Activated T-cell treated with anti-CD3 and anti-CD28 coated beads, Interleukin-2, amount 50 U/mL, for 4 hours (primary cell): ENCODE measurements around the gene USP3. TPM values are rescaled to one million over a fixed set of nuclear protein-coding genes. Genes with fewer than 3 reads are reported as not detected.

Experiments used
- ATAC-seq, 2 donors: fragments of 200-7000 bp; cut with Tn5 transposase; one replicate each; pipeline ENCODE4 v1.10.0; 2021
- DNase-seq: peaks from one replicate; pipeline ENCODE4 v3.0.0-alpha.2; 2020
- H3K27me3 Mint-ChIP-seq: one replicate; pipeline ENCODE4 v1.8.0; 2021; ENCODE audit warnings: low read depth, mixed read lengths
- H3K36me3 Mint-ChIP-seq: one replicate; pipeline ENCODE4 v1.8.0; 2022; ENCODE audit warnings: mixed read lengths; ENCODE audit not compliant: insufficient read depth
- H3K4me1 Mint-ChIP-seq: one replicate; pipeline ENCODE4 v1.8.0; 2021; ENCODE audit warnings: low read depth, mixed read lengths
- H3K4me3 Mint-ChIP-seq: one replicate; pipeline ENCODE4 v1.8.0; 2021; ENCODE audit warnings: mild to moderate bottlenecking, moderate library complexity, mixed read lengths
- H3K9me3 Mint-ChIP-seq: one replicate; pipeline ENCODE4 v1.8.0; 2021; ENCODE audit warnings: mixed read lengths
- total RNA-seq, 3 donors: library from RNA; stranded (reverse); gene quantifications; one replicate each; pipeline ENCODE4 v1.2.1, GENCODE V29; 2021

Gene USP3
- total RNA-seq, 3 donors from 2014 or later = 34.2 to 40.9 (median 35.5) TPM

DNA sequence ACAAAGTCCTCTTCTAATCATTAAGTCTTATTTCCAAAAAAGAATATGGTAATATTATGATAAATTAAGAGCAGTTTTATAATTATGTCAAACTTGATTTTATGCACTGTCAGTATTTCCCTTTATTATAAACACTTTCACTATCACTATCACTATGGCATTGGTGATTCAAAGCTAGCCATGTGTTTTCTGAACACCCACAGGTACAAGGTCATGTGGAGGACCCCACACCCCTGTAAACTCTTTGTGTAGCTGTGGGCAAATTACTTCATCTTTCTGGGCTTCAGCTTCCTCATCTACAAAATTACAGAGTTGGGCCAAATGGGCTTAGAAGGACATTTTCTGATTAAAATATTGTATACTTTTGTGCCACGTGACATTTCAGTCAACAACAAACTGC is 134.4 kb downstream of the USP3 start:
- no peaks in the 10 kb centered on the region for H3K9me3 Mint-ChIP-seq
- H3K4me3 Mint-ChIP-seq = no peak overlapping the region
- peaks cover 11% of the 10 kb centered on the region for H3K4me1 Mint-ChIP-seq
- ATAC-seq = peak; percentile 72 to 79
- H3K27me3 Mint-ChIP-seq = no peaks in the 10 kb centered on the region
- no peak for DNase-seq
- peaks cover 31% of the 10 kb centered on the region for H3K36me3 Mint-ChIP-seq

DNA sequence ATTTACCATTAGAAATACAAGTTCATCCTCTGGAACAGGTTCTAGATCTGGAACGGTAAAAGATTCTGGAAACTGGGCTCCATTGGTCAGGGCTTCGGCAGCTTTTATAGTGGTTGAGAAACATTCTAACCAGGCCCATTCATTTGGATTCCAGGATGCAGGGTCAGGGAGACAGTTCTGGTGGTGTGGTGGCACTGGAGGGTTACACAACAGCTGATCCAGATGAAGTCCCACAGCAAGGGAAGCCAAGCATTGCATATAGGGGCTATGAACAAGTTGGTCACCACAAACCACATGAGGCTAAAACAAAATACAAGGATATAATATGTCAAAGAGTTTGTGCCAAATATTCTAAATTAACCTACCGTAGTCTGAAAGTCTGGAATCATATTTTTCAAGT is 135.8 kb downstream of the USP3 start:
- H3K4me1 Mint-ChIP-seq = peaks cover 11% of the 10 kb centered on the region
- no peaks in the 10 kb centered on the region for H3K27me3 Mint-ChIP-seq
- H3K9me3 Mint-ChIP-seq = no peaks in the 10 kb centered on the region
- no peak for DNase-seq
- no peak overlapping the region for H3K4me3 Mint-ChIP-seq
- peaks cover 29% of the 10 kb centered on the region for H3K36me3 Mint-ChIP-seq
- ATAC-seq = no peak

Other genes with a start within 250 kb of the USP3 start
- 1 to 10 TPM; 1.9 to 4.2 (median 3.7) TPM for gene APH1B, start 227.0 kb upstream of the USP3 start, total RNA-seq
- under 1 TPM; 0.08 to 0.15 (median 0.14) TPM for gene CA12, start 122.7 kb upstream of the USP3 start, total RNA-seq
- 1 to 10 TPM in 1 of 3 donors, under 1 TPM in 2; 0.79 to 1.2 (median 0.87) TPM for gene FBXL22, start 92.8 kb downstream of the USP3 start, total RNA-seq